ENCODE data around the gene EEF1A2.

The EEF1A2 gene

DNA sequence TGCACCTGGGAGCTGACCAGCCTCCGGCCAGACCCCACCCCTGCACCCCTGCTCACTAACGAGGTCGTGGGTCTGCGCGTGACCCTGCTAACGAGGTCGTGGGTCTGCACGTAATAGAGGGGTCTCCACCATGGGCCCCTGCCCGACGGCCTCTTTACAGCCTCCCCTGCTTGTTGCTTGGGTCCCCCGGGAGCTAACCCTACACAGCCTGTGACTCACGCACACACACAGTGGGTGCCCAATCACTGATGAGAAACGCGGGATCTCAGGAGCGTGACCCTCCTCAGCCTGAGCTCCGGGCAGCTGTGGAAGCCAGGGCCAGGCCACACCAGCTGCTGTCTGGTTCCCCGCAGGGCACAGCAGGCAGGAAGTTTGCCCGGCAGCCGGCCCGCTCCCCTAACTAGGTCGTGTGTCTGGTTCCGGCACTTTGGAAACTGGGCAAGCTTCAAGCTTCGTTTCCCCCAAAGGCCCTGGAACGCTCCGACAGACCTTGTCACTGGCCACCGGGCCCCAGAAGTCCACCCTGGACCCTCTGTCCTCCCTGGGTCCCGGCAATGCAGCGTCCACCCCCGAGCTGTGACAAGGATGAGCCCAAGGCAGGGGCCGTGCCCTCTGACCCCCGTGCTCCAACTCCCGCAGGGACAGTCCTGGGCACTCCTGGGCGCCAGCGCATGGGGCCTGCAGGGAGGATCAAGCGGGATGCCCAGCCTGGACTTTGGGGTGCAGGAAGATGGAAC lies 37.5 kb upstream of the EEF1A2 start:
- no peak for DNase-seq

DNA sequence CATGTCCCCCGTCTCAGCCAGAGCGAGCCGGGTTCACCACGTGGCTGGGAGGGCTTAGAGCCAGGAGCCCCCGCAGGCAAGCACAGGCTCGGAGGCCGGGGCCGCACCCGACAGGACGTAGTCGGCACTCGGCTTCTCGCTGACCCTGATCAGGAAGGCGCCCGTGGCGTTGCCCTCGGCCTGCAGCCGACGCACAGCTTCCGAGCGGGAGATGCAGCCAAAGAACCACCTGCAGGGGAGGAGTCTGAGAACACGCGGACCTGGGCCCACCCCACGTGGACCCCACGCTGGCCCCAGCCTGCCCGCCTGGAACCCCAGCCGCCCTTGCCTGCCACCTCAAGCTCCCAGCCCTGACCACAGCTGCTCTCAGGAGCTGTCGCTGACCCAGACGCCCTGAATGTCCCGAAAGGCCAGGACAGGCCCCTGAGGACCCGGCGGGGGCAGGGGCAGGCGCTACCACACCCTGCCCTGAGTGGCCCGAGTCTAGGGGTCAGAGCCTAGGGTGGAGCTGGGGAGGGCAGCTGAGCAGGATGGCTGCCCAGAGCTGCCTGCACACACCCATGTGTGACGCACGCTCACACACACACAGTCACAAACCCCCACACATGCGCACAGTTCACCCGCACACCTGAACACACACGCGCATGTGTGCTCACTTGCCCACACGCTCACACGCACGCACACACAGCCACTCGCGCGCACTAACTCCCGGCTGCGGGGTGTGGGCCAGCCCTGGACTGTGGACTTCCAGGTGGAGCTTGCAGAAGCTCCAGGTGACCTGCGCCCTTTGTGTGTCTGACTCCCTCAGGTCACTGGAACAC lies 36.2 kb upstream of the EEF1A2 start:
- no peak for DNase-seq

DNA sequence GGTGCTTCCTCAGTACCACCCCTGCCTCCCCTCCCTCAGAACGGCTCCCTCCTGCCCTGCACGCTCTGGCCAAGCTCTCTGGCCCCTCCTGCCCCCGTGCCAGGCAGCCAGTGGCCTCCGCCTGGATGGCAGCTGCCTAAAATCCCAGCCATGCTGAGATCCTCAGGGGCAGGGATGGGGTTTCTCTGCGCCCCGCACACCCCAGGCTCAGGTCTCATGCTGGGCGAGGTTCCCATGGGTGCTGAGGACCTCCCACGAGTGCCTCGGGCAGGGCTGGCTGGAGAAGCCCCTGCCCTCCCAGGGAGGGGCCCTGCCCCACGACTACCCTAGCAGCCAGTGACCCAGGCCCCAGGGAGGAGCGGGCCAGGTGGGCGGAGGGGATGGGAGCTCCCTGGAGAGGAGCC lies 35.5 kb upstream of the EEF1A2 start:
- DNase-seq, result no peak

DNA sequence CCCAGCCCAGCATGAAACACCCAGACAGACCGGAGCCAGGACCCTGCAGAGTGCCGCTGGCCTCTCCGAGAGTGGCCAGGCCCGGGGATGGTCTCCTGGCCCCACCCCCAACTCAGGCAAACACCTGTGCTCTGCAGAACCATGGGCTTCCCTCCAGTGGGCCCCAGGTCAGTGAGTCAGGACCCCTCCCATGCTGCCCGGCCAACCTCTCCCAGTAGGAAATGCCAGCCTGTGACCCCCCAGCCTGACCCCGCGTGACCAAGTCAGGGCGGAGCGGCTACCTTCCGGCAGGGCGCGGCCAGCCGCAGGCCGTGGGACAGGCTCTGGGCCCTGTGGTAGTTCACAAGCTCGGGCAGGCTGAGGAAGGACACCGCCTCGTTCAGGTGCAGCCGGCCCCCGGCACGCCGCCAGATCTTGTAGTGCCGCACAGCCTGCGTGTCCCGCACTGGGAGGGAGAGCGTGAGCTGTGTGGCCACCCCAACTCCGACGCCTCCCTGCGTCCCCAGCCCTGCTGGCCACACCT lies 35.0 kb upstream of the EEF1A2 start:
- DNase-seq, result no peak

DNA sequence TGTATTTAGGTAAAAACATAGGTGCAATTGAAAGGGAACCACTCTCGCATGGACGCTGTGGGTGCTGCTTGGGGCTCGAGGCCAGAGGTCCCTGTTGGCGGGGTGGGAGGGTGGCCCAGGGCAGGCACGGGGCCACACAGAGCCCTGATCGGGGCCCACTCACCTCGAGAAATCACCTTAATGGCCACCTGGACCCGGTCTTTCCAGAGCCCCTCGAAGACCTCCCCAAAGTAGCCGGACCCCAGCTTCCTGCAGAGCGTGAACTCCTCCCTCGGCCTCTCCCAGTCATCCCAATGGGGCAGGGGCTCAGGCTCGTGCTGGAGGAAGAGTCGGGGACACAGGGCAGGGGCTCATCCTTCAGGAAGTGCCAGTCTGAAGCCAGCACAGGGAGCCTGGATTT lies 34.5 kb upstream of the EEF1A2 start:
- no peak for DNase-seq

DNA sequence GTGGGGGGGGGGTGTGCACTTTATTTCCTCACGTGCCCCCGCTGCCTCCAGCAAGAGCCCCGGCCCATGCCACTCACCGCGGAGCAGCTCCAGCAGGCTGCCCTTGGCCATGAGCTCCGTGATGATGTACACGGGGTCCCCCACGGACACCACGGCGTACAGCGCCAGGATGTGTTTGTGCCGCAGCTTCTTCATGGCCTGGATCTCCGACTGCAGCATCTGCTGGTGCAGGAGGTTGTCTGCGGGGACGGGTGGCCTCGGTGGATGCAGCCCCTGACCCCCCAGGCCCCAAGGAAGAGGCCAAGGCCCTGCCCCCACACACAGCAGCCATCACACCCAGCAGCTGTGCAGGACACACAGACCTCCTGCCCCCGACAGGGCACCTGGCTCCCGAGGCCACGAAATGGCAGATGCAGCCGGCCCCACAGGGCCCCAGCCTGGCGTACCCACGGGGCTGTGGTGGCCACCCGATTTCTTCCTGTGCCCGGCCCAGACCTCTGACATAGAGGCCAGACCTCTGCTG lies 33.6 kb upstream of the EEF1A2 start:
- no peak for DNase-seq

DNA sequence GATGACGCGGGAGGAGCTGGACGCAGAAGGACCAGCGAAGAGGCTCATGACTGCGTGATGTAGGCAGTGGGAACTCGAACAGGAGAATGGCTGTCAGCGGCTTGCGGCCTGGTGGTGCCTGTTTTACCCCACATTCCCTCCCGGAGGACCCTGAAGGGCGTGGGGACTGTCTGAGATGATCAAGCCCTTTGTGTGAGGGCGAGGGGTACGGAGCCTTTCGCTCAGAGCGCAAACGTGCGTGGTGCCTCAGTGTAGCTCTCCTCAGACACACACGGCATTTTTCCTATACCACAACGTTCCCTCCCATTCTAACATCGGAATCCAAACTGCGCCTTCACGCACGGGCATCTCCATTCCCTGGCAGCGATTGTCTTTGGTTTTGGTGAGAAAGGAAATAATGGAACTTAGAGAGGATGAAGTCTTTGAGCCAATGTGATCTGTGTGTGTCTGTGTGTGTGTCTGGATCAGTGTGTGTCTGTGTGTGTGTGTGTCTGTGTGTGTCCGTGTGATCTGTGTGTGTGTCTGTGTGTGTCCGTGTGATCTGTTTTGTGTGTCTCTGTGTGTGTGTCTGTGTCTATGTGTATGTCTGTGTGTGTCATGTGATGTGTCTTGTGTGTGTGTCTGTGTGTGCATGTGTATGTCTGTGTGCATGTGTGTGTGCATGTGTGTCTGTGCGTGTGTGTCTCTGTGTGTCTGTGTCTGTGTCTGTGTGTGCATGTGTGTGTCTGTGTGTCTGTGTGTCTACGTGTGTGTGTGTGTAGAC lies 33.0 kb upstream of the EEF1A2 start:
- no peak for DNase-seq

DNA sequence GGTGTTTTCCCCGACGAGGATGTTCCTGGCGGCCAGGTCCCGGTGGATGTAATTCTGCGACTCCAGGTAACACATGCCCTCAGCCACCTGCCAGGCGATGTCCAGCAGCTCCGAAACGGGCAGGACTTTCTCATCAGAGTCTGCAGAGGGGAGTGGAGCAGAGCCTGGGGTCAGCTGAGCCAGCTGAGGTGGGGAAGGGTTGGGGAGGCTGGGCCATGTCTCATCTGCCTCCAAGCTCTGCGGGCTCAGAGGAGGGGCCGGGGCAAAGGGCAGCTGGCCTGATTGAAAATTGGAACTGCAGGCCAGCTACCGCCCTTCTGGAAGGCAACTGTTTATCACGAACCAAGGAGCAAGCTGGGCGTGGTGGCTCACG lies 31.9 kb upstream of the EEF1A2 start:
- no peak for DNase-seq

DNA sequence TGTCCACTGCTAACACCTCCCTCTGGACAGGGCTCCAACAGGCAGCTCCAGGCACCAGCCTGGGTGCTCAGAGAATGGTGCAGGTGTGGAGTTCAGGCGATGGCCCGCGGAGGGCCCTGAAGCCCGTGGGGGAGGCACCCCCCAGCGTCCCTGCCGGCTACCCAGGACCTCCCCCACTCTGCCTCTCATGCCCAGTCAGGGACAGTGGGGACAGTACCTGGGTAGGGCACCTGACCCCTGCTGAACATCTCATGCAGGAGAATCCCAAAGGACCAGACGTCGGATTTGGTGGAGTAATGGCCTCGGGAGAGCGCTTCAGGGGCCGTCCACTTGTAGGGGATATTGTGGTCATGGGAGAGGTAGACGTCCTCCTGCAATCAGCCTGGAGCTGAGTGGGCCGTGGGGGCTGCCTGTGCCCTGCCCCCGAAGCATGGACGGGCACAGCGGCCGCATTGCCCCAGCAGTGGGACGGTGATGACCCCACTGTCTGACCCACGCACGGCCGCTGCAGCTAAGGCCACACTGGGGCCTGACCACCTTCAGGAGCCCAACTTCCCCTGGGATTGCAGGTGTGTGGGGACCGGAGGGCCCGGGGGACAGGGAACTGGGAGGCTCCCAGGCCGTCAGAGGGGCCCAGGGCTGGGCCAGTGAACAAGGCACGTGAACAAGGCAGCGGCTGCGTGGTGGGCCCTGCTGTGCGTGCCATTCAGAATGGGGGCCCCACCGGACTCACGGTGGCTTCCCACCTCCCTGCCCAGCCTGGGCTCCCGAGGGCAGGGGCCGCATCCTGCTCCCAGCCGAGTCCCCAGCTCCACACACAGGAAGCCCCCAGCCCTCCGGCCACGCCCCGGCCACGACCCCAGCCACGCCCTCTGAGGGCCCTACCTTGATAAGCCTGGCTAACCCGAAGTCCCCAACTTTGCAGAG lies 31.2 kb upstream of the EEF1A2 start:
- no peak for DNase-seq

DNA sequence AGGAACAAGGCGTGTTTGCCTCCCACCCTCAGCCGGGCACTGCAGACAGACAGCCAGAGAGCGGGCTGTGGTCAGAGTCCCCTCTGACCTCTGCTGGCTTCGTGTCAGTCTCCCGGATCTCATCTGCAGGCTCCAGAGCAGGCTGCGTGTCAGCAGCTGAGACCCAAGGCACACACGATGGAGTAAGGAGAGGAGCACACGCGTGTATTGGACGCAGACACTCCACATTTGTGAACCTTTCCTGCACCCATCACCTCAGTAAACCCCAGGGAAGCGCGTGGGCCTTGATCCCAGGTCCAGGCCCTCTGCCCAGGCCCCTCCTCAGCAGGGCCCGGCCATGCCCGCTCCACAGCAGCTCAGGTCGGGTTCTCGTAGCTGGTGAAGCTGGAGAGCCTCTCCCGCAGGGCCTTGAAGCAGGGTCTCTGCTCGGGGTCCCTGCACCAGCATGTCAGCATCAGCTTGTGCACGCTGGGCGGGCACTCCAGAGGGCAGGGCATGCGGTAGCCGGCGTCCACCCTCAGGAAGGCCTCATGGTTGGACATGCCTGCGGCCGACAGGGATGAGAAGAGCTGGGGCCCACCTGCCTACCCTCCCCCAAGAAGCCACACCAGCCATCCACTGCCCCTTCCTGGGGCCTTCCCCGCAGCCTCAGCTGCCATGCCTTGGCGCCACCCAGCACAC lies 30.4 kb upstream of the EEF1A2 start:
- DNase-seq, result no peak

DNA sequence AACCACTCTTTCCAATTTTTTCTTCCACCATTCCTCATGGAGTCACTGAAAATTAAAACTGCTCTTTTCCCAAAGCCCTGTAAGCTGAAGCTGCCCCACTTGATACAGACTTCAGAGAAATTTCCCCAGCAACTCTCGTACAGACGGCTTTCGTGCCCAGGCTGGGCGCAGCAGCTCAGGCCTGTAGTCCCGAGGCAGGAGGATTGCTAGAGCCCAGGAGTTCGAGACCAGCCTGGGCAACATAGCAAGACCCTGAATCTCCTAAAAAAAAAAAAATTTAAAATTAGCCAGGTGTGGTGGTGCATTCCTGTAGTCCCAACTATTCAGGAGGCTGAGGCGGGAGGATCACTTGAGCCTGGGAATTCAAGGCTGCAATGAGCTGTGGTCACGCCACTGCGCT lies 28.3 kb upstream of the EEF1A2 start:
- DNase-seq, result no peak

DNA sequence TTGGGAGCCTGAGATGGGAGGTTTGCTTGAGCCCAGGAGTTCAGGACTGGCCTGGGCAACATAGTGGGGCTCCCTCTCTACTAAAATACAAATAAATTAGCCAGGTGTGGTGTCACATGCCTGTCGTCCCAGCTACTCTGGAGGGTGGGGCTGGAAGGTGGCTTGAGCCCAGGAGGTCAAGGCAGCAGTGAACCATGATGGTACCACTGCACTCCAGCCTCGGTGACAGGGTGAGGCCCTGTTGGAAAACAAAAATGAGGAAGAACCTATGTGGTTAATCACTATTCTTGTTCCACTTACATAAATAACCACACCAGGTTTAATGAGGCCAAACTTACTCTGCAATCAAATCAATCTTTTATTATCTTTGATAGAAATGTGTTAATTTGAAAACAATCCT lies 27.1 kb upstream of the EEF1A2 start:
- DNase-seq, result no peak

DNA sequence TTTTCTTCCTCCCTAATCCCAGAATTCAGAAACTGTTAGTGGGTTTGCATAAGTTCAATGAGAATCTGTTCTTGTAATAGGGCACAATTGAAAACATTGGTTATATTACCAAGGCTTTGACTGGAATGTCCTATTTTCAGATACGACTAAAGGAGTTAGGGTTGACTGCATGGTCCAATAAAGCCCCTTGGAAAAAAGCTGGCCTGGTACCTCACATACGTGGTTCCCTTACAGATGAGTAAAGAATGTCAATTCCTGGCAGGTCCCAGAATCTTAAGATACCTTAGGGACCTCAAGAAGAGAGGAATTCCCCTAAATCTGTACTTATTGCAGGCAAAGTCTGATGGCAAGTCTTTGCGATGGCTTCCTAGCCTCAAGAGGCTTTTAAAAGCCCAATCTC lies 26.3 kb upstream of the EEF1A2 start:
- DNase-seq, result no peak

DNA sequence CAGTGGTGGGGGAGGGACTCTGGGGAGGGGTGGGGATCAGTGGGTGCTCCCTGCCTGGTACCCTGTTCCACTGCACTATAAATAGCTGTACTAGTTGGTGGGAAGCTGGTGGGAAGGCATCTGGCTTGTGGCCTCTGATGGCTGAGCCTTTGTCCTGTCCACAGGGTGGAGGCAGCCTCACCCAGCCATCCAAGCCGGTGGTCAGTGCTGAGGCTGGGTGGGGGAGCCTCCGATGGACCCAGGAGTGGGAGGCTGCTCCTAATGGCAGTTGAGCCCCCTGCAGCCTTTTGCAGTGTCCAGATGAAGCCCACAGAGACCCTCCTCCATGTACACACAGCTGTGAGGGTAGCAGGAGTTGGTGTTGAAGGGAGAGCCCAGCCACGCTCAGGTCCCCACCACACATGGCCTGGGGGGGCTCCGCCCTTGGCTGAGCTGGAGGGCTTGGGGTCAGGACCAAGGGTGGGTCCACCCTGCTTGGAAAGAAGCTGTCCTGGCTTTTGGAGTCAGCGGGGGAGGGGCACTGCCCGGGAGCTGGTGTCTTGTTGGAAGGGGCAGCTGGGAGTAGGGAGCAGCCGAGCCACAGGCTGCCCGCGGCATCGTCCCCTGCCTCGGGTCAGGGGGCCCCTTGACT lies 24.2 kb upstream of the EEF1A2 start:
- no peak for DNase-seq

DNA sequence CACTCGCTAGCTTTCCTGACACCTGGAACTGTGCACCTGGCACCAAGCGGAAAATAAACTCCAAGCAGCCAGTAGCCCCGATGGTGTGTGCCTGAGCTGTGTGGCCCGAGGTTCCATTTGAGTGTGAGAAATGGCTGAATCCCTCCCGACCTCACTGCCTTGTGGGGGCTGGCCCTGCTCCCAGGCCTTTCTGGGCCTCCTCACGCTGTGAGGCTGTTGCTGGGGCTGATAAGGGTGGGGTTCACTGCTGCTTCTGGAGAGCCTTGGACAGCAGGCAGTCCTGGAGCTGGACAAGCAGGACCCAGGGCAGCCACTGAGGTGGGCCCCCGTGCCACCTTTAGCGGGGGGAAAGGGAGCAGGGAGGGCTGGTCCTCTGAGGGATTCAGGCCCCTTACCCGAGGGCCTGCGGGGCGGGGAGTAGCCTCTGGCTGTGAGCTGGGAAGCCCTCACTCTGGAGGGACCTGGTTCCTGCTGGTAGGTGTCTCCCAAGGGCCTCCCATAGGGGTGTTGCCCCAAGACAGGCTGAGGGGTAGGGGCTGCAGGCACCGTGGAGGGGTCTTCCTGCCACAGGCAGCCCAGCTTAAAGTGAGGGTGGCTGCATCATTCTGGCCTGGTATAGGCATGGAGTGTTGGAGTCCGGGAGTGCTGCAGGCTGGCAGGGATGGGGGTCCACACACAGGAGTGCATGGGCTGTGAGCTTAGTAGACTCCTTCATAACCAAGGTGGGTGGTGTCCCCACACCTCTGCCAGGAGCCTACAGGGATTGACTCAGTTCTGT lies 23.4 kb upstream of the EEF1A2 start:
- no peak for DNase-seq

DNA sequence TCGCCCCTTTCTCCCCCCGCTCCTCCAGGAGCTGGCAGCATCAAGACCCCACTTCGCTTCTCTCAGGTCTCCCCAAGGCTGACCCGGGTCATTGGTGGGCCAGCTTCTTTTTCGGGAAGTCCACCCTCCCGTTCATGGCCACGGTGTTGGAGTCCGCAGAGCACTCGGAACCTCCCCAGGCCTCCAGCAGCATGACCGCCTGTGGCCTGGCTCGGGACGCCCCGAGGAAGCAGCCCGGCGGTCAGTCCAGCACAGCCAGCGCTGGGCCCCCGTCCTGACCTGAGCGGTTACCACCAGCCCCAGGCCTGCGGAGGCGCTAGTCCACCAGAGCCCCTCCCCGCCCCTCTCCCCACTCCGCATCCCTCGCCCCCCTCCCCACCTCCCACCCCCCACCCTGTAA lies 22.7 kb upstream of the EEF1A2 start:
- DNase-seq, result no peak

DNA sequence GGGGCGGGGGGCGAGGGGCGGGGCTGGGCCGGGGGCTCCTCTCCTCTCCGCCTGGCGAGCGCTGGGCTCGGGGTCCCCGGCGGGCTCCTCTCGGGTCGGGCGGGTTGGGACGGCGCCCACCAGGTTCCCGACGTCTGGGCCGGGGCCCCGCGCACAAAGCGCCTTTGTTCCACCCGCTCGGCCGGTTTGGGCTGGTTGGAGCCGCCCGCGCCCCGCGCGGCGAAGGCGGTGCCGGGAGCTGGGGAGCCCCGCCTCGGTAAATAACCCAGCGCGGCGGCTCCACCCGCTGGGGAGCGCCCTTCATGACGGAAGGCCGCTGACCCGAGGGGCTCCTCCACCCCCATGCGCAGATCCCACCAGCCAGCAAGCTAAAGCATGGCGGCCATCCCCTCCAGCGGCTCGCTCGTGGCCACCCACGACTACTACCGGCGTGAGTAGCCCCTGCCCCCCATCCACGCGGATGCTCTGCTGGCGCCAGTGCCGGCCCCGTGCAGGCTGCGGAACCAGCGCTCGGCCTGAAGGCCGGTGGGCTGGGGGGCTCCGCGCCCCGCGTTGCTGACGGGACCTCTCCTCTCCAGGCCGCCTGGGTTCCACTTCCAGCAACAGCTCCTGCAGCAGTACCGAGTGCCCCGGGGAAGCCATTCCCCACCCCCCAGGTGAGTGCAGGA lies 22.2 kb upstream of the EEF1A2 start:
- DNase-seq, result no peak

DNA sequence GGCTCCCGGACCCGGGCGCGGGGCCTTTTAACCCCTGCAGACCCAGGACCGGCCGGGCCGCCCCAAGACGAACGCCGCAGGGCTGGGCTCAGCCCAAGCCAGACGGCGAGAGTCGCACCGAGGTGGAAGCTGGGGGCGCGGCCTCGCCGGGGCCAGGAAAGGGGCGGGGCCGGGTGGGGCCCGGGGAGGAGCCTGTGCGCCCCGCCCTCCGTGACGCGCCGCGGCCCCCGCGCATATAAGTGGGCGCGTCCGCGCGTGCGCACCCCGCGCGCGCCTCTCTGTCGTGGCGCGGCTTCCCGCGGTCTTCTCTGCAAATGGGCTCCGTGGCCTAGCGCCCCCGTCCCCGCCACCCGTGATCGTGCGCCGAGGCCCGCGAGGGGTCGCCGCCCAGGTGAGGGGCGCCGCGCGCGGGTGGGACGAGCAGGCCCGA lies 21.6 kb upstream of the EEF1A2 start, which contains the start of gene PPDPF:
Gene PPDPF (plus strand): TSS at position 262 of the 430 bp plus-strand sequence. CDS start 544 bp downstream, outside the sequence.
- no peak for DNase-seq

Data from NCI-H524 treated with DMSO at 0.1 percent for 48 hours (cell line).